ENCODE measurements around the gene SLC7A9. TPM values are rescaled to one million over a fixed set of nuclear protein-coding genes. Genes with fewer than 3 reads are reported as not detected.

The SLC7A9 gene
- total and polyA plus RNA-seq, 2 donors (not counting 3 experiments of a cell fraction or from before 2014, with no cell fraction given) = 0.06 TPM; not detected in 1

DNA sequence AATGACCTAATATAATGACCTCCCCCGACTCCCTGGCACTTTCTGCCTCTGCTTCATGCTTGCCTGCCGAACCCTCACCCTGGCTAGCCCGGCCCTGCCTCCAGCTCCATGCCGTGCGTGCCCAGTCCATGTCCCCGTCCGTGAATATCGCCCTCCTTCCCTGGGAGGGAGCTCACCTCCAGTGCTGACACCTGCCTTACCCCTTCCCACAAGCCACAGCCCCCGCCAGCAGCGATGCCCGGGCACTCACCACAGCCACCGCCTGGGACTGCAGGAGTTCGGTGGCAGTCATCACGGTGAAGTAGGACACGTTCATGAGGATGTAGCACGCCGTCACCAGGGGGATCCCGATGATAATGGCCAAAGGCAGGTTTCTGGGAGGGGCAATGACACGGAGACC is 10.0 kb downstream of the SLC7A9 start:
- Histone ChIP-seq H2AFZ (ENCODE audit: low read depth, low read length) (no peak overlapping the region), H3K27me3 (ENCODE audit: control insufficient read depth in 2 of 2, insufficient read depth in 2 of 2, low read length in 2 of 2) (no peaks in the 10 kb centered on the region), H3K36me3 (ENCODE audit: control insufficient read depth in 2 of 2, extremely low read depth in 1 of 2, insufficient read depth in 2 of 2, low read length in 2 of 2) (no peaks in the 10 kb centered on the region), H4K20me1 (replicated peaks; ENCODE audit: control insufficient read depth, extremely low read depth, insufficient read depth, low read length) (no peaks in the 10 kb centered on the region), H3K4me2 (ENCODE audit: insufficient read depth, low read length) (no peak overlapping the region), H3K27ac (ENCODE audit: insufficient read depth, low read depth, low read length) (no peak overlapping the region), H3K9me1 (replicated peaks; ENCODE audit: control insufficient read depth, extremely low read depth, insufficient read depth, low read length) (no peaks in the 10 kb centered on the region), H3K9ac (replicated peaks; ENCODE audit: extremely low read depth, insufficient read depth, low read length) (no peak overlapping the region), H3K4me1 (ENCODE audit: control insufficient read depth, extremely low read depth, insufficient read depth, low read length) (no peaks in the 10 kb centered on the region), H3K4me3 (replicated peaks in 1 of 3; ENCODE audit: insufficient read depth in 1 of 3, low read depth in 1 of 3, low read length in 3 of 3) (no peak overlapping the region), H3K79me2 (ENCODE audit: control insufficient read depth, insufficient read depth, low read length) (no peaks in the 10 kb centered on the region), H3K9me3 (replicated peaks; ENCODE audit: control insufficient read depth, insufficient read depth, low read length) (no peaks in the 10 kb centered on the region)
- intact Hi-C loops (cut with micrococcal nuclease) = no loop called here
- TF ChIP-seq POLR2A (IDR thresholded peaks at IDR 0.05; ENCODE audit: low read depth, low read length) (no peak), POLR2AphosphoS5 (IDR thresholded peaks at IDR 0.05; ENCODE audit: insufficient read depth, low read depth, low read length) (no peak), JUN (IDR thresholded peaks at IDR 0.05; ENCODE audit: borderline replicate concordance, insufficient read depth, insufficient read length, low read depth) (no peak), MYC (IDR thresholded peaks at IDR 0.05; ENCODE audit: low read depth, low read length) (no peak), FOS (IDR thresholded peaks at IDR 0.05; ENCODE audit: borderline replicate concordance, insufficient read depth, low read length) (no peak), GATA2 (IDR thresholded peaks at IDR 0.05; ENCODE audit: insufficient read depth, insufficient read length, low read depth, low read length) (no peak), EZH2 (IDR thresholded peaks at IDR 0.05; ENCODE audit: borderline replicate concordance, low read depth, low read length, severe bottlenecking) (no peak)
- TF ChIP-seq, protein P1, sequence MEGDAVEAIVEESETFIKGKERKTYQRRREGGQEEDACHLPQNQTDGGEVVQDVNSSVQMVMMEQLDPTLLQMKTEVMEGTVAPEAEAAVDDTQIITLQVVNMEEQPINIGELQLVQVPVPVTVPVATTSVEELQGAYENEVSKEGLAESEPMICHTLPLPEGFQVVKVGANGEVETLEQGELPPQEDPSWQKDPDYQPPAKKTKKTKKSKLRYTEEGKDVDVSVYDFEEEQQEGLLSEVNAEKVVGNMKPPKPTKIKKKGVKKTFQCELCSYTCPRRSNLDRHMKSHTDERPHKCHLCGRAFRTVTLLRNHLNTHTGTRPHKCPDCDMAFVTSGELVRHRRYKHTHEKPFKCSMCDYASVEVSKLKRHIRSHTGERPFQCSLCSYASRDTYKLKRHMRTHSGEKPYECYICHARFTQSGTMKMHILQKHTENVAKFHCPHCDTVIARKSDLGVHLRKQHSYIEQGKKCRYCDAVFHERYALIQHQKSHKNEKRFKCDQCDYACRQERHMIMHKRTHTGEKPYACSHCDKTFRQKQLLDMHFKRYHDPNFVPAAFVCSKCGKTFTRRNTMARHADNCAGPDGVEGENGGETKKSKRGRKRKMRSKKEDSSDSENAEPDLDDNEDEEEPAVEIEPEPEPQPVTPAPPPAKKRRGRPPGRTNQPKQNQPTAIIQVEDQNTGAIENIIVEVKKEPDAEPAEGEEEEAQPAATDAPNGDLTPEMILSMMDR (IDR thresholded peaks at IDR 0.05; ENCODE audit: extremely low read depth in 1 of 2, insufficient read depth in 1 of 2, low read depth in 1 of 2, low read length in 2 of 2) = no peak
- TF ChIP-seq, protein P2, sequence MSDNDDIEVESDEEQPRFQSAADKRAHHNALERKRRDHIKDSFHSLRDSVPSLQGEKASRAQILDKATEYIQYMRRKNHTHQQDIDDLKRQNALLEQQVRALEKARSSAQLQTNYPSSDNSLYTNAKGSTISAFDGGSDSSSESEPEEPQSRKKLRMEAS (IDR thresholded peaks at IDR 0.05; ENCODE audit: insufficient read depth, insufficient read length) = no peak
- FAIRE-seq (no peak), DNase-seq (ENCODE audit: low read depth, low spot score) (no peak)
- CTCF ChIA-PET = no interaction called here
- POLR2A ChIA-PET = no interaction called here
- BruUV-seq (replicated peaks) = no TSS peak
- dilution Hi-C loops (cut with MboI; ENCODE audit: extremely low pct_ligation_motif_present, low sequenced_read_pairs) = no loop called here
